ENCODE measurements around the gene ZSWIM2.

ZSWIM2 gene

GRCh38 chr2:186887107-186888090 lies 38.4 kb upstream of the ZSWIM2 start:
- peak; percentile 51 for DNase-seq (ENCODE audit: low read depth)
- TF ChIP-seq CTCF (conservative IDR thresholded peaks at IDR 0.05; ENCODE audit: low read length): no peak

GRCh38 chr2:186884587-186884986 lies 35.6 kb upstream of the ZSWIM2 start:
- DNase-seq (ENCODE audit: low read depth): no peak

More at GRCh38 chr2:186887107-186888090, 38.4 kb upstream of the ZSWIM2 start:
- H3K4me3 ChIP-seq (ENCODE audit: low read length): no peak overlapping the region

GRCh38 chr2:186883666-186884065 lies 34.7 kb upstream of the ZSWIM2 start:
- no peak for DNase-seq (ENCODE audit: low read depth)
- TF ChIP-seq CTCF (conservative IDR thresholded peaks at IDR 0.05; ENCODE audit: low read length): no peak
- H3K4me3 ChIP-seq (ENCODE audit: low read length): no peak overlapping the region

More at GRCh38 chr2:186884587-186884986, 35.6 kb upstream of the ZSWIM2 start:
- H3K4me3 ChIP-seq (ENCODE audit: low read length): no peak overlapping the region
- TF ChIP-seq CTCF (conservative IDR thresholded peaks at IDR 0.05; ENCODE audit: low read length): no peak

GRCh38 chr2:186882511-186883071 lies 33.6 kb upstream of the ZSWIM2 start:
- DNase-seq (ENCODE audit: low read depth): no peak
- H3K4me3 ChIP-seq (ENCODE audit: low read length): no peak overlapping the region
- no peak for TF ChIP-seq CTCF (conservative IDR thresholded peaks at IDR 0.05; ENCODE audit: low read length)

- no peak for TF ChIP-seq CTCF (conservative IDR thresholded peaks at IDR 0.05; ENCODE audit: low read length)
- no peak for DNase-seq (ENCODE audit: low read depth)
- H3K4me3 ChIP-seq (ENCODE audit: low read length): no peak overlapping the region
These were observed 32.7 kb upstream of the ZSWIM2 start for GRCh38 chr2:186881660-186882059.

- DNase-seq (ENCODE audit: low read depth): no peak
- no peak overlapping the region for H3K4me3 ChIP-seq (ENCODE audit: low read length)
- TF ChIP-seq CTCF (conservative IDR thresholded peaks at IDR 0.05; ENCODE audit: low read length): no peak
These were observed 30.3 kb upstream of the ZSWIM2 start for GRCh38 chr2:186879312-186879711.
